Measurements from ENCODE around the gene SMYD3.

The SMYD3 gene

GRCh38 chr1:246018146-246018545 is 488.9 kb downstream of the SMYD3 start:
- TF ChIP-seq ZNF518A (tag by site-specific recombination; conservative IDR thresholded peaks at IDR 0.05; ENCODE audit: low read depth) (no peak), ZNF266 (tag by site-specific recombination; IDR thresholded peaks at IDR 0.05; ENCODE audit: low read depth) (no peak), TRIM28 (IDR thresholded peaks at IDR 0.05; ENCODE audit: borderline replicate concordance, low read length) (no peak), ZNF366 (tag by site-specific recombination; conservative IDR thresholded peaks at IDR 0.05) (no peak), ZNF155 (tag by site-specific recombination; IDR thresholded peaks at IDR 0.05) (no peak), ZNF292 (tag by site-specific recombination; IDR thresholded peaks at IDR 0.05; ENCODE audit: borderline replicate concordance, low read depth) (no peak), ZNF560 (tag by site-specific recombination; IDR thresholded peaks at IDR 0.05; ENCODE audit: borderline replicate concordance) (no peak), ZBTB1 (tag by site-specific recombination; IDR thresholded peaks at IDR 0.05) (no peak), ZNF433 (tag by site-specific recombination; IDR thresholded peaks at IDR 0.05; ENCODE audit: low read depth) (no peak), ZFP69B (tag by site-specific recombination; IDR thresholded peaks at IDR 0.05) (no peak), ZIC2 (tag by site-specific recombination; IDR thresholded peaks at IDR 0.05) (no peak)
- ChIA-PET CTCF (interaction anchor here (0.6 kb wide), 1 partner anchor 14 kb away, joined by 3 read pairs; no protein-coding TSS in a partner anchor), POLR2A (no interaction called here)
- Histone ChIP-seq H3K4me3 (ENCODE audit: low read depth, low read length) (no peak overlapping the region), H3K4me1 (ENCODE audit: control insufficient read depth, insufficient read depth, low read length) (no peaks in the 10 kb centered on the region), H3K36me3 (ENCODE audit: control insufficient read depth in 2 of 2, insufficient read depth in 1 of 2, low read length in 2 of 2) (no peaks in the 10 kb centered on the region), H3K9me3 (ENCODE audit: control insufficient read depth, insufficient read depth, low read depth, low read length) (no peaks in the 10 kb centered on the region), H3K27ac (ENCODE audit: extremely low read depth, low read depth, low read length) (no peak overlapping the region)

- ChIA-PET POLR2A (no interaction called here), CTCF (no interaction called here)
- peak; percentile 40; the same call in 1 of the 2 replicates for TF ChIP-seq ZNF654 (tag by site-specific recombination; IDR thresholded peaks at IDR 0.05; ENCODE audit: low read depth)
- no peak for TF ChIP-seq ZNF645 (tag by site-specific recombination; IDR thresholded peaks at IDR 0.05)
- no peaks in the 10 kb centered on the region for H3K9me3 ChIP-seq (ENCODE audit: control insufficient read depth, insufficient read depth, low read depth, low read length)
- no peaks in the 10 kb centered on the region for H3K4me1 ChIP-seq (ENCODE audit: control insufficient read depth, insufficient read depth, low read length)
- H3K36me3 ChIP-seq (ENCODE audit: control insufficient read depth in 2 of 2, insufficient read depth in 1 of 2, low read length in 2 of 2), result no peaks in the 10 kb centered on the region
- H3K4me3 ChIP-seq (ENCODE audit: low read depth, low read length), result no peak overlapping the region
- no peak overlapping the region for H3K27ac ChIP-seq (ENCODE audit: extremely low read depth, low read depth, low read length)
Measured at GRCh38 chr1:246012341-246012740, 494.7 kb downstream of the SMYD3 start.

GRCh38 chr1:246010386-246010785 is 496.7 kb downstream of the SMYD3 start:
- POLR2A ChIA-PET, result no interaction called here
- Histone ChIP-seq H3K36me3 (ENCODE audit: control insufficient read depth in 2 of 2, insufficient read depth in 1 of 2, low read length in 2 of 2) (no peaks in the 10 kb centered on the region), H3K4me1 (ENCODE audit: control insufficient read depth, insufficient read depth, low read length) (no peaks in the 10 kb centered on the region), H3K9me3 (ENCODE audit: control insufficient read depth, insufficient read depth, low read depth, low read length) (no peaks in the 10 kb centered on the region), H3K27ac (ENCODE audit: extremely low read depth, low read depth, low read length) (no peak overlapping the region), H3K4me3 (ENCODE audit: low read depth, low read length) (no peak overlapping the region)
- CTCF ChIA-PET, result interaction anchor here (1.6 kb wide), 1 partner anchor 270 kb away, joined by 5 read pairs; no protein-coding TSS in a partner anchor
- TF ChIP-seq ZNF624 (tag by site-specific recombination; IDR thresholded peaks at IDR 0.05) (no peak), ZSCAN18 (tag by site-specific recombination; IDR thresholded peaks at IDR 0.05) (no peak), ZNF561 (tag by site-specific recombination; IDR thresholded peaks at IDR 0.05; ENCODE audit: borderline replicate concordance) (no peak), ZNF768 (tag by site-specific recombination; IDR thresholded peaks at IDR 0.05) (no peak), ZNF169 (tag by site-specific recombination; IDR thresholded peaks at IDR 0.05) (no peak), ZBTB11 (tag by site-specific recombination; conservative IDR thresholded peaks at IDR 0.05; ENCODE audit: low read depth) (no peak), KLF8 (tag by site-specific recombination; IDR thresholded peaks at IDR 0.05) (no peak), ZBTB48 (tag by site-specific recombination; IDR thresholded peaks at IDR 0.05) (no peak), ZNF701 (tag by site-specific recombination; IDR thresholded peaks at IDR 0.05) (no peak)
